Ovary (tissue), 10 donors: Measurements from ENCODE around the gene DDX24. TPM values are rescaled to one million over a fixed set of nuclear protein-coding genes. Genes with fewer than 3 reads are reported as not detected.

Source experiments
- DNase-seq, 5 donors: peaks; one replicate each; pipeline ENCODE4 v3.0.0-alpha.2; 2019 to 2020
- H3K27ac ChIP-seq, 2 donors: fragments of 200-600 bp; one replicate each; pipeline versions ENCODE4 v1.5.1 to v1.8.0; 2019 to 2022
- H3K27me3 ChIP-seq: fragments of 200-600 bp; one replicate; pipeline ENCODE4 v1.8.0; 2022
- H3K36me3 ChIP-seq: fragments of 200-600 bp; sonication (generic); one replicate; pipeline ENCODE4 v1.5.1; 2019
- H3K4me1 ChIP-seq: one replicate; pipeline ENCODE4 v1.8.1; 2013; ENCODE audit warnings: mild to moderate bottlenecking, moderate library complexity; ENCODE audit not compliant: insufficient read depth
- H3K4me3 ChIP-seq: fragments of 200-600 bp; sonication (generic); one replicate; pipeline ENCODE4 v1.5.1; 2017
- H3K9me3 ChIP-seq, 2 donors: fragments of 200-600 bp in 1 of 2; sonication (generic) in 1 of 2; one replicate each; pipeline versions ENCODE4 v1.5.1 to v1.8.1; 2013 to 2019; ENCODE audit warnings: mild to moderate bottlenecking in 1 of 2, moderate library complexity in 1 of 2
- CTCF ChIP-seq, 3 donors: fragments of 450-650 bp in 2 of 3; fragments of 200-600 bp in 1 of 3; IDR thresholded peaks; one replicate each; pipeline versions ENCODE4 v1.5.1 to v1.8.0; 2016 to 2022; ENCODE audit warnings: antibody characterized with exemption in 3 of 3, mild to moderate bottlenecking in 1 of 3
- EP300 ChIP-seq: sonication (generic); formaldehyde crosslinking; IDR thresholded peaks from one replicate; pipeline ENCODE4 v1.6.1; 2017; ENCODE audit warnings: antibody characterized with exemption
- POLR2A ChIP-seq: fragments of 450-650 bp; IDR thresholded peaks from one replicate; pipeline ENCODE4 v1.6.1; 2017; ENCODE audit warnings: antibody characterized with exemption, mild to moderate bottlenecking, moderate library complexity
- WGBS, 3 donors: extraction: QIAGEN DNeasy Blood & Tissue Kit in 1 of 3; methylation state at CpG; one replicate each; pipeline versions ENCODE4 v1.1.5 to v1.1.7; 2013 to 2017; 5-methylcytosine and 5-hydroxymethylcytosine counted together
- intact Hi-C, 4 donors: fragments of 100-400 bp; cut with DNase I; formaldehyde crosslinking; loops; one replicate each; pipeline versions ENCODE4 v1.11.0 to v1.15.1; 2022 to 2023
- long read RNA-seq, 3 donors: library from polyadenylated mRNA in 2 of 3; unstranded in 2 of 3; transcript quantifications; one replicate each; pipeline ENCODE4 v2.0.0 and lab custom pipeline, GENCODE V29; 2021 to 2026
- polyA plus RNA-seq, 2 donors: library from polyadenylated mRNA; stranded (reverse); fragments of 200-250 nt in 1 of 2; fragments of 350-450 nt in 1 of 2; fragmentation: Illumina TruSeq in 1 of 2; extraction: RNeasy Lipid Tissue Mini Kit (QIAGEN cat#74804) in 1 of 2; gene quantifications; one replicate each; pipeline ENCODE4 v1.2.3, GENCODE V29; 2013 to 2014
- total RNA-seq, 7 donors: library from RNA; depleted of rRNA in 2 of 7; stranded (reverse); fragments of >200 nt in 2 of 7; fragmentation: NEBNext Ultra II Directional in 3 of 7; extraction: Animal tissue kit (Norgen Biotek cat#: 25700) in 3 of 7; gene quantifications; one replicate each; pipeline versions ENCODE4 v1.1.0 to v1.2.4, GENCODE V29; 2016 to 2023
- donor health status: DM: no; HTN: no; CAD: no; lungs with moderate emphysema.
- donor health status: DM: no; HTN: no; CAD: no.
- donor health status: Bipolar disorder and iron deficiency.
- donor health status: DM: yes; HTN: yes; CAD: no.
- donor health status: DM: no; HTN: no; CAD: no.
- donor health status: DM: yes; HTN: yes; CAD: no.

DDX24 gene
- 100 to 1,000 TPM in 6 of 7 donors, 10 to 100 TPM in 1; 98.8 to 286 (median 233) TPM for total RNA-seq
- polyA plus RNA-seq: 100 to 1,000 TPM; 118 to 521 TPM
- long read RNA-seq, donor 1, full-length matches to known transcripts: 200 of 284 reads
- long read RNA-seq, donor 1, partial matches to known transcripts: 71 of 284 reads
- long read RNA-seq, donor 1, other reads (novel, unspliced or antisense): 13 of 284 reads
- long read RNA-seq, donor 2, full-length matches to known transcripts: 283 of 414 reads
- long read RNA-seq, donor 2, partial matches to known transcripts: 131 of 414 reads
- long read RNA-seq, donor 2, other reads (novel, unspliced or antisense): 0 of 414 reads
- long read RNA-seq, donor 3, full-length matches to known transcripts: 168 of 190 reads
- long read RNA-seq, donor 3, partial matches to known transcripts: 20 of 190 reads
- long read RNA-seq, donor 3, other reads (novel, unspliced or antisense): 2 of 190 reads

- peak; percentile 95 to 99 (median 97) for DNase-seq
- no peaks in the 10 kb centered on the region for H3K36me3 ChIP-seq
- H3K27me3 ChIP-seq: no peaks in the 10 kb centered on the region
- peak within 1 kb of the TSS; percentile 99 for H3K4me3 ChIP-seq
- TF ChIP-seq POLR2A (peak; percentile 92), EP300 (no peak)
- WGBS, 3 donors: 0 to 1% (median 0%) methylated on average over 53 to 77 of the region's 77 CpGs
- peak within 1 kb of the TSS; percentile 1 to 79 for H3K27ac ChIP-seq
- peaks cover 22% of the 10 kb centered on the region for H3K4me1 ChIP-seq
- H3K9me3 ChIP-seq: no peaks in the 10 kb centered on the region
- intact Hi-C loops: no loop called here
These were observed at the start of gene DDX24, which contains the start of gene IFI27L1 for GRCh38 chr14:94080621-94081385. Gene DDX24, minus strand, starts transcription at chr14:94081202. Its CDS starts 1,460 bp downstream, at chr14:94079742. Gene IFI27L1, plus strand, starts transcription at chr14:94081310. Its CDS starts 15,628 bp downstream, at chr14:94096938.

GRCh38 chr14:94129758-94130414, 48.9 kb upstream of the DDX24 start:
- 0 to 2% (median 1%) methylated on average over 12 of the region's 12 CpGs for WGBS, 3 donors
- no peaks in the 10 kb centered on the region for H3K4me1 ChIP-seq
- no peaks in the 10 kb centered on the region for H3K36me3 ChIP-seq
- peak; percentile 57 to 68 (median 65) for DNase-seq
- peak overlapping the region; percentile 50 for H3K4me3 ChIP-seq
- peak overlapping the region; percentile 91 to 94 for H3K27ac ChIP-seq
- H3K9me3 ChIP-seq: no peaks in the 10 kb centered on the region
- intact Hi-C loops: loop anchor here in 3 of 4 donors (5.0 to 10.0 kb wide), 4 partner anchors 73 to 185 kb away; no protein-coding TSS in a partner anchor
- H3K27me3 ChIP-seq: no peaks in the 10 kb centered on the region
- TF ChIP-seq EP300 (no peak), CTCF (IDR thresholded peaks at IDR 0.05) (no peak), POLR2A (no peak)

GRCh38 chr14:94129111-94129757, 48.2 kb upstream of the DDX24 start, which contains the start of gene IFI27L2:
Gene IFI27L2, minus strand, starts transcription at chr14:94129604. Its CDS starts 40 bp downstream, at chr14:94129564.
- intact Hi-C loops: loop anchor here in 2 of 4 donors (5.0 kb wide), 2 partner anchors 72 to 77 kb away; no protein-coding TSS in a partner anchor
- Histone ChIP-seq H3K27me3 (no peaks in the 10 kb centered on the region), H3K9me3 (no peaks in the 10 kb centered on the region), H3K4me3 (peak within 1 kb of the TSS; percentile 50), H3K27ac (peak within 1 kb of the TSS; percentile 91 to 94), H3K36me3 (no peaks in the 10 kb centered on the region), H3K4me1 (no peaks in the 10 kb centered on the region)
- 0 to 1% (median 1%) methylated on average over 25 to 27 of the region's 27 CpGs for WGBS, 3 donors
- DNase-seq: peak; percentile 75 to 80 (median 78)
- TF ChIP-seq CTCF (IDR thresholded peaks at IDR 0.05) (peak; percentile 37 to 46 (median 42)), EP300 (no peak), POLR2A (peak; percentile 27)

- peak in 1 of 5 donors; percentile 37 for DNase-seq
- peak overlapping the region; percentile 91 to 94 for H3K27ac ChIP-seq
- no peaks in the 10 kb centered on the region for H3K27me3 ChIP-seq
- no peaks in the 10 kb centered on the region for H3K36me3 ChIP-seq
- intact Hi-C loops: loop anchor here in 2 of 4 donors (5.0 kb wide), 2 partner anchors 71 to 76 kb away; no protein-coding TSS in a partner anchor
- no peak for TF ChIP-seq POLR2A
- no peak for TF ChIP-seq EP300
- no peak for TF ChIP-seq CTCF (IDR thresholded peaks at IDR 0.05)
- no peaks in the 10 kb centered on the region for H3K4me1 ChIP-seq
- WGBS, 3 donors: 86 to 88% (median 87%) methylated on average over 14 of the region's 14 CpGs
- H3K9me3 ChIP-seq: no peaks in the 10 kb centered on the region
- H3K4me3 ChIP-seq: no peak overlapping the region
These were observed 47.3 kb upstream of the DDX24 start for GRCh38 chr14:94128216-94128839.
